ENCODE measurements around the gene RPP40. TPM values are rescaled to one million over a fixed set of nuclear protein-coding genes. Genes with fewer than 3 reads are reported as not detected.
A peak's percentile ranks its signal among the peaks of the same experiment; 100 is the strongest.

Gene RPP40
- total RNA-seq, 1 donor, result 21.9 TPM

- no peak overlapping the region for H3K4me3 ChIP-seq (ENCODE audit: low read depth, low read length)
- no peak for DNase-seq (ENCODE audit: low read depth)
- no peak for TF ChIP-seq CTCF (IDR thresholded peaks at IDR 0.05; ENCODE audit: insufficient read depth, low read length)
Observed at GRCh38 chr6:4981761-4982160, 22.1 kb downstream of the RPP40 start.

GRCh38 chr6:4979426-4979825 lies 24.4 kb downstream of the RPP40 start:
- H3K4me3 ChIP-seq (ENCODE audit: low read depth, low read length), result no peak overlapping the region
- no peak for TF ChIP-seq CTCF (IDR thresholded peaks at IDR 0.05; ENCODE audit: insufficient read depth, low read length)
- DNase-seq (ENCODE audit: low read depth), result no peak

GRCh38 chr6:4977468-4977867 lies 26.4 kb downstream of the RPP40 start:
- H3K4me3 ChIP-seq (ENCODE audit: low read depth, low read length), result no peak overlapping the region
- DNase-seq (ENCODE audit: low read depth), result no peak
- no peak for TF ChIP-seq CTCF (IDR thresholded peaks at IDR 0.05; ENCODE audit: insufficient read depth, low read length)

- no peak overlapping the region for H3K4me3 ChIP-seq (ENCODE audit: low read depth, low read length)
- DNase-seq (ENCODE audit: low read depth), result no peak
- no peak for TF ChIP-seq CTCF (IDR thresholded peaks at IDR 0.05; ENCODE audit: insufficient read depth, low read length)
Observed at GRCh38 chr6:4975506-4975905, 28.3 kb downstream of the RPP40 start.

GRCh38 chr6:4974962-4975361 lies 28.9 kb downstream of the RPP40 start:
- H3K4me3 ChIP-seq (ENCODE audit: low read depth, low read length), result no peak overlapping the region
- no peak for TF ChIP-seq CTCF (IDR thresholded peaks at IDR 0.05; ENCODE audit: insufficient read depth, low read length)
- no peak for DNase-seq (ENCODE audit: low read depth)

GRCh38 chr6:4973982-4974745 lies 29.7 kb downstream of the RPP40 start:
- no peak overlapping the region for H3K4me3 ChIP-seq (ENCODE audit: low read depth, low read length)
- no peak for TF ChIP-seq CTCF (IDR thresholded peaks at IDR 0.05; ENCODE audit: insufficient read depth, low read length)
- DNase-seq (ENCODE audit: low read depth), result peak; percentile 68

- no peak for TF ChIP-seq CTCF (IDR thresholded peaks at IDR 0.05; ENCODE audit: insufficient read depth, low read length)
- DNase-seq (ENCODE audit: low read depth), result no peak
- H3K4me3 ChIP-seq (ENCODE audit: low read depth, low read length), result no peak overlapping the region
Observed at GRCh38 chr6:4973415-4973814, 30.4 kb downstream of the RPP40 start.

Data from fibroblast of the aortic adventitia (primary cell).